Measurements from ENCODE around the gene NCOA3. TPM values are rescaled to one million over a fixed set of nuclear protein-coding genes. Genes with fewer than 3 reads are reported as not detected.

Gene NCOA3
- total and polyA plus RNA-seq, 2 experiments from 2014 or later = 6.7 to 25.8 TPM

DNA sequence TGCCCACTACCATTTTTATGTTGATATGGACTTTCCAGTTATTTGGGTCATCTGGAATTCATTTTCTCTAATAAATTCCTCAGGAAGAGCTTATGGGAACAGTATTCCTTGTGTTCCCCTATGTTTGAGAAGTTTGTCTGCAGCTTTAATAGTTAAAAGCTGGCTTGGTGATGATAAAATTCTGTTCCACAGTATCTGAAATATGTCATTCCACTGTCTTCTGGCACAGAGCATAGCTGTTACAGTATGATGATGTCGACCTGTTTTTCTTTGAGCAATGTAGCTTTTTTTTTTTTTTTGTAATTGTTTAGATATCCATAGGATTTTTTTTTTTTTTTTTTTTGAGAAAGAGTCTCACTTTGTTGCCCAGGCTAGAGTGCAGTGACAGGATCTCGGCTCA is 43.2 kb downstream of the NCOA3 start (continued):
- TF ChIP-seq, protein P1, sequence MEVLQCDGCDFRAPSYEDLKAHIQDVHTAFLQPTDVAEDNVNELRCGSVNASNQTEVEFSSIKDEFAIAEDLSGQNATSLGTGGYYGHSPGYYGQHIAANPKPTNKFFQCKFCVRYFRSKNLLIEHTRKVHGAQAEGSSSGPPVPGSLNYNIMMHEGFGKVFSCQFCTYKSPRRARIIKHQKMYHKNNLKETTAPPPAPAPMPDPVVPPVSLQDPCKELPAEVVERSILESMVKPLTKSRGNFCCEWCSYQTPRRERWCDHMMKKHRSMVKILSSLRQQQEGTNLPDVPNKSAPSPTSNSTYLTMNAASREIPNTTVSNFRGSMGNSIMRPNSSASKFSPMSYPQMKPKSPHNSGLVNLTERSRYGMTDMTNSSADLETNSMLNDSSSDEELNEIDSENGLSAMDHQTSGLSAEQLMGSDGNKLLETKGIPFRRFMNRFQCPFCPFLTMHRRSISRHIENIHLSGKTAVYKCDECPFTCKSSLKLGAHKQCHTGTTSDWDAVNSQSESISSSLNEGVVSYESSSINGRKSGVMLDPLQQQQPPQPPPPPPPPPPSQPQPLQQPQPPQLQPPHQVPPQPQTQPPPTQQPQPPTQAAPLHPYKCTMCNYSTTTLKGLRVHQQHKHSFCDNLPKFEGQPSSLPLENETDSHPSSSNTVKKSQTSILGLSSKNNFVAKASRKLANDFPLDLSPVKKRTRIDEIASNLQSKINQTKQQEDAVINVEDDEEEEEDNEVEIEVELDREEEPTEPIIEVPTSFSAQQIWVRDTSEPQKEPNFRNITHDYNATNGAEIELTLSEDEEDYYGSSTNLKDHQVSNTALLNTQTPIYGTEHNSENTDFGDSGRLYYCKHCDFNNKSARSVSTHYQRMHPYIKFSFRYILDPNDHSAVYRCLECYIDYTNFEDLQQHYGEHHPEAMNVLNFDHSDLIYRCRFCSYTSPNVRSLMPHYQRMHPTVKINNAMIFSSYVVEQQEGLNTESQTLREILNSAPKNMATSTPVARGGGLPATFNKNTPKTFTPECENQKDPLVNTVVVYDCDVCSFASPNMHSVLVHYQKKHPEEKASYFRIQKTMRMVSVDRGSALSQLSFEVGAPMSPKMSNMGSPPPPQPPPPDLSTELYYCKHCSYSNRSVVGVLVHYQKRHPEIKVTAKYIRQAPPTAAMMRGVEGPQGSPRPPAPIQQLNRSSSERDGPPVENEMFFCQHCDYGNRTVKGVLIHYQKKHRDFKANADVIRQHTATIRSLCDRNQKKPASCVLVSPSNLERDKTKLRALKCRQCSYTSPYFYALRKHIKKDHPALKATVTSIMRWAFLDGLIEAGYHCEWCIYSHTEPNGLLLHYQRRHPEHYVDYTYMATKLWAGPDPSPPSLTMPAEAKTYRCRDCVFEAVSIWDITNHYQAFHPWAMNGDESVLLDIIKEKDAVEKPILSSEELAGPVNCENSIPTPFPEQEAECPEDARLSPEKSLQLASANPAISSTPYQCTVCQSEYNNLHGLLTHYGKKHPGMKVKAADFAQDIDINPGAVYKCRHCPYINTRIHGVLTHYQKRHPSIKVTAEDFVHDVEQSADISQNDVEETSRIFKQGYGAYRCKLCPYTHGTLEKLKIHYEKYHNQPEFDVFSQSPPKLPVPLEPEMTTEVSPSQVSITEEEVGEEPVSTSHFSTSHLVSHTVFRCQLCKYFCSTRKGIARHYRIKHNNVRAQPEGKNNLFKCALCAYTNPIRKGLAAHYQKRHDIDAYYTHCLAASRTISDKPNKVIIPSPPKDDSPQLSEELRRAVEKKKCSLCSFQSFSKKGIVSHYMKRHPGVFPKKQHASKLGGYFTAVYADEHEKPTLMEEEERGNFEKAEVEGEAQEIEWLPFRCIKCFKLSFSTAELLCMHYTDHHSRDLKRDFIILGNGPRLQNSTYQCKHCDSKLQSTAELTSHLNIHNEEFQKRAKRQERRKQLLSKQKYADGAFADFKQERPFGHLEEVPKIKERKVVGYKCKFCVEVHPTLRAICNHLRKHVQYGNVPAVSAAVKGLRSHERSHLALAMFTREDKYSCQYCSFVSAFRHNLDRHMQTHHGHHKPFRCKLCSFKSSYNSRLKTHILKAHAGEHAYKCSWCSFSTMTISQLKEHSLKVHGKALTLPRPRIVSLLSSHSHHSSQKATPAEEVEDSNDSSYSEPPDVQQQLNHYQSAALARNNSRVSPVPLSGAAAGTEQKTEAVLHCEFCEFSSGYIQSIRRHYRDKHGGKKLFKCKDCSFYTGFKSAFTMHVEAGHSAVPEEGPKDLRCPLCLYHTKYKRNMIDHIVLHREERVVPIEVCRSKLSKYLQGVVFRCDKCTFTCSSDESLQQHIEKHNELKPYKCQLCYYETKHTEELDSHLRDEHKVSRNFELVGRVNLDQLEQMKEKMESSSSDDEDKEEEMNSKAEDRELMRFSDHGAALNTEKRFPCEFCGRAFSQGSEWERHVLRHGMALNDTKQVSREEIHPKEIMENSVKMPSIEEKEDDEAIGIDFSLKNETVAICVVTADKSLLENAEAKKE (CRISPR knock-in tag; IDR thresholded peaks at IDR 0.05) = no peak
- TF ChIP-seq JUNB (IDR thresholded peaks at IDR 0.05; ENCODE audit: unreplicated experiment) (no peak), CREB1 (CRISPR knock-in tag; IDR thresholded peaks at IDR 0.05; ENCODE audit: low read depth) (no peak), EZH2phosphoT487 (IDR thresholded peaks at IDR 0.05; ENCODE audit: unreplicated experiment) (no peak)

DNA sequence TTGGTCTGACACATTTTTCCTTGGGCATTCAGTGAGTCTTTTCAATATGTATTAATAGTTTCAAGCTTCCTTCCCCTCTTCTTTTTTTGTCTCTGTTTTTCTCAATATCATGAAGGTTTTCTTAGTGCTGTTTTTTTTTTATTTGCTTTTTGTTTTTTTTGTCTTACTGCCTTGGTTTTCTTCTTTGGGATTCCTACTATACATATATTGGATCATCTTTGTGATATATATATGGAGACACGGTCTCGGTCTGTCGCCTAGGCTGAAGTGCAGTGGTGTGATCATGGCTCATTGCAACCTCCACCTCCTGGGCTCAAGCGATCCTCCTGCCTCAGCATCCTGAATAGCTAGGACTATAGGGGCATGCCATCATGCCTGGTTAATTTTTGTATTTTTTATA is 43.8 kb downstream of the NCOA3 start:
- Histone ChIP-seq H3K79me2 (replicated peaks; ENCODE audit: insufficient read depth) (peaks cover 96% of the 10 kb centered on the region), H2AFZ (no peak overlapping the region), H3K4me1 (ENCODE audit: insufficient read depth) (peaks cover 26% of the 10 kb centered on the region), H3K4me3 (no peak overlapping the region), H3K27me3 (ENCODE audit: insufficient read depth) (no peaks in the 10 kb centered on the region), H4K20me1 (replicated peaks; ENCODE audit: insufficient read depth) (no peaks in the 10 kb centered on the region; the same call in 1 of the 2 replicates), H3K36me3 (ENCODE audit: insufficient read depth) (no peaks in the 10 kb centered on the region), H3K4me2 (no peak overlapping the region), H3K9me2 (ENCODE audit: insufficient read depth) (no peaks in the 10 kb centered on the region), H3K27ac (ENCODE audit: low read depth) (peak overlapping the region; percentile 11; the same call in 1 of the 2 replicates), H3F3A (replicated peaks; ENCODE audit: low read depth) (no peaks in the 10 kb centered on the region)
- H3K36me3 Mint-ChIP-seq (ENCODE audit: low read depth) = no peaks in the 10 kb centered on the region
- DNase-seq (ENCODE audit: low spot score) = no peak
- H3K4me1 Mint-ChIP-seq = peaks cover 39% of the 10 kb centered on the region
- no peak overlapping the region for H3K4me3 Mint-ChIP-seq
- TF ChIP-seq, protein P2, sequence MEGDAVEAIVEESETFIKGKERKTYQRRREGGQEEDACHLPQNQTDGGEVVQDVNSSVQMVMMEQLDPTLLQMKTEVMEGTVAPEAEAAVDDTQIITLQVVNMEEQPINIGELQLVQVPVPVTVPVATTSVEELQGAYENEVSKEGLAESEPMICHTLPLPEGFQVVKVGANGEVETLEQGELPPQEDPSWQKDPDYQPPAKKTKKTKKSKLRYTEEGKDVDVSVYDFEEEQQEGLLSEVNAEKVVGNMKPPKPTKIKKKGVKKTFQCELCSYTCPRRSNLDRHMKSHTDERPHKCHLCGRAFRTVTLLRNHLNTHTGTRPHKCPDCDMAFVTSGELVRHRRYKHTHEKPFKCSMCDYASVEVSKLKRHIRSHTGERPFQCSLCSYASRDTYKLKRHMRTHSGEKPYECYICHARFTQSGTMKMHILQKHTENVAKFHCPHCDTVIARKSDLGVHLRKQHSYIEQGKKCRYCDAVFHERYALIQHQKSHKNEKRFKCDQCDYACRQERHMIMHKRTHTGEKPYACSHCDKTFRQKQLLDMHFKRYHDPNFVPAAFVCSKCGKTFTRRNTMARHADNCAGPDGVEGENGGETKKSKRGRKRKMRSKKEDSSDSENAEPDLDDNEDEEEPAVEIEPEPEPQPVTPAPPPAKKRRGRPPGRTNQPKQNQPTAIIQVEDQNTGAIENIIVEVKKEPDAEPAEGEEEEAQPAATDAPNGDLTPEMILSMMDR (conservative IDR thresholded peaks at IDR 0.05; ENCODE audit: low read depth in 2 of 2) = no peak
- TF ChIP-seq, protein P3, sequence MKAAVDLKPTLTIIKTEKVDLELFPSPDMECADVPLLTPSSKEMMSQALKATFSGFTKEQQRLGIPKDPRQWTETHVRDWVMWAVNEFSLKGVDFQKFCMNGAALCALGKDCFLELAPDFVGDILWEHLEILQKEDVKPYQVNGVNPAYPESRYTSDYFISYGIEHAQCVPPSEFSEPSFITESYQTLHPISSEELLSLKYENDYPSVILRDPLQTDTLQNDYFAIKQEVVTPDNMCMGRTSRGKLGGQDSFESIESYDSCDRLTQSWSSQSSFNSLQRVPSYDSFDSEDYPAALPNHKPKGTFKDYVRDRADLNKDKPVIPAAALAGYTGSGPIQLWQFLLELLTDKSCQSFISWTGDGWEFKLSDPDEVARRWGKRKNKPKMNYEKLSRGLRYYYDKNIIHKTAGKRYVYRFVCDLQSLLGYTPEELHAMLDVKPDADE (IDR thresholded peaks at IDR 0.05) = no peak
- no peak for TF ChIP-seq EZH2phosphoT487 (IDR thresholded peaks at IDR 0.05; ENCODE audit: unreplicated experiment)
- no peak for TF ChIP-seq JUNB (IDR thresholded peaks at IDR 0.05; ENCODE audit: unreplicated experiment)
- no peak for TF ChIP-seq NANOG (IDR thresholded peaks at IDR 0.05; ENCODE audit: borderline replicate concordance)
- TF ChIP-seq POLR2AphosphoS5 (IDR thresholded peaks at IDR 0.05; ENCODE audit: low read depth) = no peak
- no peak for TF ChIP-seq ZNF331 (CRISPR knock-in tag; IDR thresholded peaks at IDR 0.05; ENCODE audit: low read depth)
- no peaks in the 10 kb centered on the region for H3K9me3 Mint-ChIP-seq
- H3K27me3 Mint-ChIP-seq (ENCODE audit: insufficient read depth, low read depth, poor library complexity) = peaks cover 4% of the 10 kb centered on the region
- no peak for ATAC-seq
- peak overlapping the region; percentile 20; the same call in 1 of the 2 replicates for H3K27ac Mint-ChIP-seq

Data from GM23338 (cell line).